ENCODE measurements around the gene TAP2. TPM values are rescaled to one million over a fixed set of nuclear protein-coding genes. Genes with fewer than 3 reads are reported as not detected.

Gene TAP2
- total and polyA plus RNA-seq, 2 of the 13 experiments (the other 11 are each of a cell fraction or from before 2014, with no cell fraction given), result 10.3 to 17.6 TPM

DNA sequence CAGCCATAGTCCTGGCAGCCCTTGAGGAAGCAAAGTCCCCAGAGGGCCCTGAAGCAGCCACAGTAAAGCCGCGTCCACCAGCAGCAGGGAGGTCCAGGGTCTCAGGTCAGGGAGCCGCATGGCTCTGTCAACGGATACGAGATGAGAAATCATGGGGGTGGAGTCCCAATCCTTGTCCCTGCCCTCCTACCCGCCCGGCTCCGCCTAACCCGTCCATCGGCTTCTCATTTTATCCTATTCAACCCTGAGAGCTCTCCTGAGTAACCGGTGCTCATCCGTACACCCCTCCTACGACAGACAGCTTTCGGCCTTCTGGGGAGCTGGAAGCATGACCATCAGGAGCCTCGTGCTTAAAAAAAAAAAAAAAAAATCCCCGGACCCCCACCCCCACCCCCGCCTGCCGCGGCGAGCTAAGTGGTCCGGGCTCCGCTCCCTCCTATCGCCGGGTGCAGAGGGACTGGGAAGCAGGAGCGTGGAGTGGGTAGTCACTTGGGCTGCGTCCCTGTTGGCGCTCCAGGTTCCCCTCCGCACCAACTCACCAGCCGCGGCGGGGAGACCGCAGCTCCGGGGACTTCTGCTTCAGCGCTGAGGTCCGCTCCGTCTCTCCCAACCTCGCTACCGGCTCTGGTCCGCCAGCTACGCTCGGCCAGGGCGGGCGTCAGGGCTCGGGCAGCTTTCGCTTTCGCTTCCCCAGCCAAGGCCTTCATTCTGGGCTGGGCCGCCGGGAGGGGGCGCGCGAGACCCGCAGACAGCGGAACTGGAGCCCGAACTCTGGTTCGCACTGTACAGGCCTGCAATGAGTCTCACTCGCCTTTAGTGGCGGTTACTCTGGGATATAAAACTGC lies at the start of gene TAP2 (continued):
- TF ChIP-seq ZNF747 (CRISPR knock-in tag; IDR thresholded peaks at IDR 0.05; ENCODE audit: borderline replicate concordance), result peak; percentile 23; the same call in 1 of the 2 replicates
- no peak for TF ChIP-seq ZNF569 (CRISPR knock-in tag; IDR thresholded peaks at IDR 0.05; ENCODE audit: borderline replicate concordance)
- TF ChIP-seq MXI1 (IDR thresholded peaks at IDR 0.05; ENCODE audit: borderline replicate concordance, low read depth, low read length), result peak; percentile 90; the same call in 2 of the 3 replicates
- no peak for TF ChIP-seq ZNF296 (CRISPR knock-in tag; conservative IDR thresholded peaks at IDR 0.05)
- TF ChIP-seq, protein P1, sequence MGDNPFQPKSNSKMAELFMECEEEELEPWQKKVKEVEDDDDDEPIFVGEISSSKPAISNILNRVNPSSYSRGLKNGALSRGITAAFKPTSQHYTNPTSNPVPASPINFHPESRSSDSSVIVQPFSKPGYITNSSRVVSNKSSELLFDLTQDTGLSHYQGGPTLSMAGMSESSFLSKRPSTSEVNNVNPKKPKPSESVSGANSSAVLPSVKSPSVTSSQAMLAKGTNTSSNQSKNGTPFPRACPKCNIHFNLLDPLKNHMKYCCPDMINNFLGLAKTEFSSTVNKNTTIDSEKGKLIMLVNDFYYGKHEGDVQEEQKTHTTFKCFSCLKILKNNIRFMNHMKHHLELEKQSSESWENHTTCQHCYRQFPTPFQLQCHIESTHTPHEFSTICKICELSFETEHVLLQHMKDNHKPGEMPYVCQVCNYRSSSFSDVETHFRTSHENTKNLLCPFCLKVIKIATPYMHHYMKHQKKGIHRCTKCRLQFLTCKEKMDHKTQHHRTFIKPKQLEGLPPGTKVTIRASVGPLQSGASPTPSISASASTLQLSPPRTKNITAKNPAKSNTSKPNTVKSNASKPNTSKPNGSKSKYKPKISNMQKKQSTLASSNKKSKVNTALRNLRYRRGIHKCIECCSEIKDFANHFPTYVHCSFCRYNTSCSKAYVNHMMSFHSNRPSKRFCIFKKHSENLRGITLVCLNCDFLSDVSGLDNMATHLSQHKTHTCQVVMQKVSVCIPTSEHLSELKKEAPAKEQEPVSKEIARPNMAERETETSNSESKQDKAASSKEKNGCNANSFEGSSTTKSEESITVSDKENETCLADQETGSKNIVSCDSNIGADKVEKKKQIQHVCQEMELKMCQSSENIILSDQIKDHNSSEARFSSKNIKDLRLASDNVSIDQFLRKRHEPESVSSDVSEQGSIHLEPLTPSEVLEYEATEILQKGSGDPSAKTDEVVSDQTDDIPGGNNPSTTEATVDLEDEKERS (CRISPR knock-in tag; IDR thresholded peaks at IDR 0.05), result peak; percentile 19; the same call in 1 of the 2 replicates
- TF ChIP-seq, protein P2, sequence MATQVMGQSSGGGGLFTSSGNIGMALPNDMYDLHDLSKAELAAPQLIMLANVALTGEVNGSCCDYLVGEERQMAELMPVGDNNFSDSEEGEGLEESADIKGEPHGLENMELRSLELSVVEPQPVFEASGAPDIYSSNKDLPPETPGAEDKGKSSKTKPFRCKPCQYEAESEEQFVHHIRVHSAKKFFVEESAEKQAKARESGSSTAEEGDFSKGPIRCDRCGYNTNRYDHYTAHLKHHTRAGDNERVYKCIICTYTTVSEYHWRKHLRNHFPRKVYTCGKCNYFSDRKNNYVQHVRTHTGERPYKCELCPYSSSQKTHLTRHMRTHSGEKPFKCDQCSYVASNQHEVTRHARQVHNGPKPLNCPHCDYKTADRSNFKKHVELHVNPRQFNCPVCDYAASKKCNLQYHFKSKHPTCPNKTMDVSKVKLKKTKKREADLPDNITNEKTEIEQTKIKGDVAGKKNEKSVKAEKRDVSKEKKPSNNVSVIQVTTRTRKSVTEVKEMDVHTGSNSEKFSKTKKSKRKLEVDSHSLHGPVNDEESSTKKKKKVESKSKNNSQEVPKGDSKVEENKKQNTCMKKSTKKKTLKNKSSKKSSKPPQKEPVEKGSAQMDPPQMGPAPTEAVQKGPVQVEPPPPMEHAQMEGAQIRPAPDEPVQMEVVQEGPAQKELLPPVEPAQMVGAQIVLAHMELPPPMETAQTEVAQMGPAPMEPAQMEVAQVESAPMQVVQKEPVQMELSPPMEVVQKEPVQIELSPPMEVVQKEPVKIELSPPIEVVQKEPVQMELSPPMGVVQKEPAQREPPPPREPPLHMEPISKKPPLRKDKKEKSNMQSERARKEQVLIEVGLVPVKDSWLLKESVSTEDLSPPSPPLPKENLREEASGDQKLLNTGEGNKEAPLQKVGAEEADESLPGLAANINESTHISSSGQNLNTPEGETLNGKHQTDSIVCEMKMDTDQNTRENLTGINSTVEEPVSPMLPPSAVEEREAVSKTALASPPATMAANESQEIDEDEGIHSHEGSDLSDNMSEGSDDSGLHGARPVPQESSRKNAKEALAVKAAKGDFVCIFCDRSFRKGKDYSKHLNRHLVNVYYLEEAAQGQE (IDR thresholded peaks at IDR 0.05; ENCODE audit: borderline replicate concordance in 1 of 2, low read depth in 1 of 2, low read length in 2 of 2), result no peak
- TF ChIP-seq CHD2 (IDR thresholded peaks at IDR 0.05; ENCODE audit: low read depth, low read length), result no peak
- TF ChIP-seq BRD4 (CRISPR knock-in tag; IDR thresholded peaks at IDR 0.05), result peak; percentile 64; the same call in 1 of the 2 replicates
- TF ChIP-seq GATA4 (IDR thresholded peaks at IDR 0.05; ENCODE audit: borderline replicate concordance, low read depth), result no peak
- no peak for TF ChIP-seq MTA1 (CRISPR knock-in tag; IDR thresholded peaks at IDR 0.05; ENCODE audit: borderline replicate concordance)
- no peak for TF ChIP-seq NR2F1 (CRISPR knock-in tag; IDR thresholded peaks at IDR 0.05)
- no peak for TF ChIP-seq ZNF333 (CRISPR knock-in tag; IDR thresholded peaks at IDR 0.05; ENCODE audit: borderline replicate concordance)
- peak; percentile 84 for TF ChIP-seq GABPB1 (CRISPR knock-in tag; IDR thresholded peaks at IDR 0.05)
- TF ChIP-seq ADNP (CRISPR knock-in tag; IDR thresholded peaks at IDR 0.05), result 0 out of 2 replicates have a peak, but pooled peaks have one; percentile 7
- TF ChIP-seq ZNF160 (CRISPR knock-in tag; IDR thresholded peaks at IDR 0.05), result peak; percentile 74; the same call in 1 of the 2 replicates
